ENCODE data around the gene LOXL4.
A peak's percentile ranks its signal among the peaks of the same experiment; 100 is the strongest.

LOXL4 gene

GRCh38 chr10:98263088-98263487, 4.9 kb downstream of the LOXL4 start:
- DNase-seq, result no peak

GRCh38 chr10:98262571-98262970, 5.4 kb downstream of the LOXL4 start:
- peak; percentile 35 for DNase-seq

- no peak for DNase-seq
These were observed 6.3 kb downstream of the LOXL4 start for GRCh38 chr10:98261436-98262277.

GRCh38 chr10:98260752-98261151, 7.2 kb downstream of the LOXL4 start:
- no peak for DNase-seq

DNA sequence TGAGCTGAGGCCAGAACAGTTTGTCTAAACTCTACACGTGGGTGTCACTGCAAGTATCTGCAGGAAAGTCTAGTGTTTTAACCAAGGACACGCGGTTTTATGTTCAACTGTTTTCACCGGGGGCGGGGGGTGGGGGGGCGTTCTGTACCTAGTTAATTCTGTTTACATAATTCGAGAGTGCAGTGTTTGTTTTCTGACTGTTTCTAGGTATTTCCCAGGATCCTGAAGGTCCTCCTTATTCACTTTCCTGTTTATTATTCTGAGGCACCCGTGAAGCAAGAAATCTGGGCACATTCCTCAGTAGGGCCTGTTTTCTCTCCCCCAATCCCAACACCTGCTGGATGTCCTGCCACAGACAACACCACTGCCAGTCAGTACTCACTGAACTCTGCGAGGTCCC, 7.6 kb downstream of the LOXL4 start:
- DNase-seq, result no peak

- peak; percentile 32 for DNase-seq
These were observed 8.2 kb downstream of the LOXL4 start for GRCh38 chr10:98259606-98260315.

DNA sequence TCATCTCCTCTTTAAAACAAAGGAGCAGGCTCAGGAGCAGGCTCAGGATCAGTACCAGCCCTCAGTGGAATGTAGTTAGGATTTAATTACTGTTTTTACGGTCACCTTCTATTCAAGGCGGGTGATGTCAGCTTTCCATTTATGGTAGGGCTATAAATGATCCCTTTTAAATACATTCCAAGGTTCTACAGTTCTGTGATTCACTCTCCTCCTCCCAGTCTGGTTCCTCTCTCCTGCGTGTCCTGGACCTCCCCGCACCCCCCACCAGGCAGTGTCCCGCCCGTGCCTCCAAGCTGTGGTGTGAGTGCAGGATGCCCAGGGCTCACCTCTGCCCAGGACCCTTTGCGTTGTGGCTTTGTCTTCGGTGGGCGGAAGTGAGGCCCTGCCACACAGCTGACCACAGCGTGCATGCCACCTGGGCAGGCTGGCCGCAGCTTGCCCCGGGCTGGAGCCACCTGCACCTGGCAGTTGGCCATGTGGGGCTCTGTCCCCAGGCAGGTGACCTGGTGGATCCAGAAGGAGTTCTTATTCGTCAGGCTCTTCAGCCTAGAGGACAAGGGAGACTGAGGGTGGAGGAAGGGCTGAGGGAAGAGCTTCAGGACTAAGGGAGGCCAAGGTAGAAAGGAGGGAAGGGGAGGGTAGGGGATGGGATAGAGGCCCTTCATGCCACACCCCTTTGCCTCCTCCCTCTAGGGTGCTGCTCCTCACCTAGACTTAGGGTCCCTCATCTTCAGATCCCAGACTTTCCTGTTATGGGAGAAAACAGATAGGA, 9.1 kb downstream of the LOXL4 start:
- peak; percentile 44 for DNase-seq

- no peak for DNase-seq
These were observed 10.0 kb downstream of the LOXL4 start for GRCh38 chr10:98257961-98258360.

DNA sequence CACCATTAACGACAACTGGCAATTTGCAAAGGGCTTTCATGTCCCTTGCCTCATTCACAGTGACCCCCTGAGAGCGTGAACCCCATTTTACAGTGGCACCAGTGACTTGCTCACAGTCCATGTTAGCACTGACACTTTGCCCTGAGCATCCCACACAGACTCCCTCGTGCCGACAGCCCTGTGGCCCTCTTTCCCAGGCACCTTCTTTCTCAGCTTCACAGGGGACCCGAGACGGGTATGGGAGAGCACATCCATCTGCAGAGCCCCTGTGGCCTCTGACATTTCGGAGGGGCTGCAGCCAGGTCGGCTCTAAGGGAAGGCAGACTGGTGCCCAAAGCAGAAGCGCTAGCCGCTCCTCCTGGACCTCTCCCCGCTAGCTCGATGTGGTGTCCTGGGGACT, 10.8 kb downstream of the LOXL4 start:
- no peak for DNase-seq

- DNase-seq, result no peak
These were observed 11.3 kb downstream of the LOXL4 start for GRCh38 chr10:98256692-98257091.

- DNase-seq, result no peak
These were observed 12.7 kb downstream of the LOXL4 start for GRCh38 chr10:98255146-98255877.

DNA sequence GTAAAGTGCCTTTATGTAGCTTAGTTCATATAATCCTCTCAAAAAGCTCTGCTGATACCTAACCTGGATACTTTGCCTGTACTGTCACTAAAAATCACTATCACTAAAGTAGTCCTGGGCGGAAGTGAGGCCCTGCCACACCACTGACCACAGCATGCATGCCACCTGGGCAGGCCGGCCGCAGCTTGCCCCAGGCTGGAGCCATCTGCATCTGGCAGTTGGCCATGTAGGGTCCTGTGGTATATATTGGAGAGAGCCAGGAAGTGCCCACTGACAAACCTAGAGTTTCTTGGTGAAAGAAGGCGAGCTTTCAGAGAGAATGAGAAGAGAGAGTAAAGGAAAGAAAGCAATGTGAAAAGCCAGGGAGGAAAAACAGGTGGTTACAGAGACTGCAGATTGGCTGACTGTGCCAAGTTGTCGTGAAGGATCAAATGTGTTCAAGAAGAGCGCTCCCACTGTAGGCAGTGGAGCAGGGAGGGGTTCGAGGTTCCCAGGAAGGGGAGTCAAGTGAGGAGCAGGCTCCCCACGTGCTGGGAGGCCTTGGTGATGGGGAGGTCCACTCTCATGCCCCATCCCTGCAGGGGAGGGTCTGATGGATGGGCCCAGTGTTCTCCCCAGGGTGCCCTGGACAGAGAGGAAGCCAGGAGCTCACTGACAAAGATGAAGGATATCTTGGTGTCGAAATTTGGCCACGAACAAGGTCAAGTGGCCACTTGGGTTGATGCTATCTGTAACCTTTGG, 13.6 kb downstream of the LOXL4 start:
- DNase-seq, result no peak

- DNase-seq, result no peak
These were observed 14.5 kb downstream of the LOXL4 start for GRCh38 chr10:98253499-98253898.

GRCh38 chr10:98252464-98252863, 15.5 kb downstream of the LOXL4 start:
- DNase-seq, result no peak

- no peak for DNase-seq
These were observed 16.6 kb downstream of the LOXL4 start for GRCh38 chr10:98251399-98251798.

DNA sequence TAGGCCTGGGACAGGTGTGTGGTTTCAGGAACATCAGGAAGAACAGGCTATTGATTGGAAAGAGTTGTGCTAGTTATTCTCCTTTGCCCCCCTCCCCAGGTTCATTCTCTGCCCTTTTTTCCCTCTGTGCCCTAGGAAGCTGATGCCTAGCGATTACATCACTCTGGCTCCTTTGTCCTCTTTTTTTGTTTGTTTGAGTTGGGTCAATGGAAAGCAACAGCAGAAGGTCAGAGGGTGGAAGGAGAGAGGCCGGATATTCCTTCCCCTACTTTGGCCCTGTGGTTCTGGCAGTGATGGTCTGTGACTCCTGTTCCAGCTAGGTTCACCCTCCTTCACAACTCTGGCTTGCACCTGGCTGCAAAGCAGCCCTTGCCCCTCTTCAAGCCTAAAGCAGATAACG, 18.9 kb downstream of the LOXL4 start:
- DNase-seq, result no peak

GRCh38 chr10:98248018-98248417, 20.0 kb downstream of the LOXL4 start:
- no peak for DNase-seq

- DNase-seq, result peak; percentile 41
These were observed 20.8 kb downstream of the LOXL4 start for GRCh38 chr10:98246911-98247805.

DNA sequence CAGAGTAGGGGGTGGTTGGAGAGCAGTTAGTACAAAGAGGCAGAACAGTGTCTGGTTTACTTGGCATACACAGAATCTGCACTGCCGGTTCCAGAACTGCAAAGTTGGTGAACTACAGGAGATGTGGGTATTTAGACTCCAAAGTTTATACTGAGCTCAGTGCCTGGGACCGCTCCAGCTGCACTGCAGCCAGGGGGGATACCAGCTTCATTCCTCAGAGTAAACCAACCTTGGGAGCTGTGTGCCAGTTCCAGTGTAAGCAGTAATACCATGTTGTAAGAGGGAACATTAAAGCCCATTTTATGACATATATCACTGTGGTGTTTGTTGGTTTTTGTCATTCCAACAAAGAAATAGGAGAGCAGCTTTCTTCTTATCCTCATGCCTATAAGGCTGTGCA, 23.4 kb downstream of the LOXL4 start:
- no peak for DNase-seq

- DNase-seq, result no peak
These were observed 23.9 kb downstream of the LOXL4 start for GRCh38 chr10:98244141-98244540.

GRCh38 chr10:98242823-98243222, 25.2 kb downstream of the LOXL4 start:
- DNase-seq, result peak; percentile 40

Data from fibroblast of skin of back (primary cell).